ENCODE measurements around the gene SMIM17.

GRCh38 chr19:56637976-56638555 is 4.9 kb upstream of the SMIM17 start:
- TF ChIP-seq EZH2 (IDR thresholded peaks at IDR 0.05) (no peak), CTCF (IDR thresholded peaks at IDR 0.05) (no peak)

All from neural progenitor cell (in vitro differentiated cells).